OCI-LY3 (cell line): ENCODE data around the gene GSE1.

ENCODE experiments used
- EZH2phosphoT487 ChIP-seq: fragments of 200-600 bp; shearing (Covaris generic); IDR thresholded peaks from 2 replicates; pipeline ENCODE4 v1.6.1; 2018; ENCODE audit warnings: antibody characterized with exemption, mixed run types, low read depth
- TF ChIP-seq, protein P1 (sequence below): fragments of 200-600, 300-600 bp; sonication (generic); IDR thresholded peaks from 2 replicates; pipeline ENCODE4 v1.5.1; 2014; ENCODE audit warnings: antibody characterized with exemption, low read length, low read depth

DNA sequence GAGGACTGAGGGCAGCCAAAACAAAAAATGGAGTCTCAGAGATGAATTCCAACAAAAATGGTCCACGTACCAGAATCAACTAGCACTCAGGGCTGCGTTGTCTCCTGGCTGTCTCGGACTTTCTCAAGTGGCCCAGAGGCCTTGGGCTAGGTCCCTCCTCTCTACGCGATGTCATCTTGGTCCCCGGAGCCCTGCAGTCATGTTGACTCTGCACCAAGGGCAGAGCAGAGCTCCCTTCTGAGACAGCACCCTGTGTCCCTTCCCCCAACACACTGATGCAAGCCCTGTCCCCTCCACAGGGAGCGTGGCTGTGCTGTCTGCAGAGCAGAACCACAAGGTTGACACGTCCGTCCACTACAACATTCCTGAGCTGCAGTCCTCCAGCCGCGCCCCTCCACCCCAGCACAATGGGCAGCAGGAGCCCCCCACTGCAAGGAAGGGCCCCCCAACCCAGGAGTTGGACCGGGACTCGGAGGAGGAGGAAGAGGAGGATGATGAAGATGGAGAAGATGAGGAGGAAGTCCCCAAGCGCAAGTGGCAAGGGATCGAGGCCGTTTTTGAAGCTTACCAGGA is 54.8 kb downstream of the GSE1 start:
- TF ChIP-seq, protein P1, sequence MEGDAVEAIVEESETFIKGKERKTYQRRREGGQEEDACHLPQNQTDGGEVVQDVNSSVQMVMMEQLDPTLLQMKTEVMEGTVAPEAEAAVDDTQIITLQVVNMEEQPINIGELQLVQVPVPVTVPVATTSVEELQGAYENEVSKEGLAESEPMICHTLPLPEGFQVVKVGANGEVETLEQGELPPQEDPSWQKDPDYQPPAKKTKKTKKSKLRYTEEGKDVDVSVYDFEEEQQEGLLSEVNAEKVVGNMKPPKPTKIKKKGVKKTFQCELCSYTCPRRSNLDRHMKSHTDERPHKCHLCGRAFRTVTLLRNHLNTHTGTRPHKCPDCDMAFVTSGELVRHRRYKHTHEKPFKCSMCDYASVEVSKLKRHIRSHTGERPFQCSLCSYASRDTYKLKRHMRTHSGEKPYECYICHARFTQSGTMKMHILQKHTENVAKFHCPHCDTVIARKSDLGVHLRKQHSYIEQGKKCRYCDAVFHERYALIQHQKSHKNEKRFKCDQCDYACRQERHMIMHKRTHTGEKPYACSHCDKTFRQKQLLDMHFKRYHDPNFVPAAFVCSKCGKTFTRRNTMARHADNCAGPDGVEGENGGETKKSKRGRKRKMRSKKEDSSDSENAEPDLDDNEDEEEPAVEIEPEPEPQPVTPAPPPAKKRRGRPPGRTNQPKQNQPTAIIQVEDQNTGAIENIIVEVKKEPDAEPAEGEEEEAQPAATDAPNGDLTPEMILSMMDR: no peak
- no peak for TF ChIP-seq EZH2phosphoT487
